ENCODE data around the gene PSME3IP1.
"Not testable (repeated sequence)": the region's sequence is repeated elsewhere in the genome, so short reads cannot be mapped to it uniquely, and the experiment has no call there.

PSME3IP1 gene

GRCh38 chr16:57196753-57197152, 10.9 kb upstream of the PSME3IP1 start:
- no peak for DNase-seq

GRCh38 chr16:57196286-57196685, 10.4 kb upstream of the PSME3IP1 start:
- DNase-seq, result no peak

- no peak for DNase-seq
Measured at GRCh38 chr16:57194512-57194911, 8.7 kb upstream of the PSME3IP1 start.

GRCh38 chr16:57192720-57193486, 7.1 kb upstream of the PSME3IP1 start:
- DNase-seq, result no peak

- no peak for DNase-seq
Measured at GRCh38 chr16:57192146-57192545, 6.3 kb upstream of the PSME3IP1 start.

- no peak for DNase-seq
Measured at GRCh38 chr16:57191056-57191571, 5.3 kb upstream of the PSME3IP1 start.

- DNase-seq, result no peak
Measured at GRCh38 chr16:57190136-57190535, 4.3 kb upstream of the PSME3IP1 start.

GRCh38 chr16:57189527-57189926, 3.7 kb upstream of the PSME3IP1 start:
- not testable (repeated sequence) for DNase-seq

- DNase-seq, result no peak
Measured at GRCh38 chr16:57188711-57189002, 2.8 kb upstream of the PSME3IP1 start.

GRCh38 chr16:57187902-57188710, 2.3 kb upstream of the PSME3IP1 start:
- not testable (repeated sequence) for DNase-seq

GRCh38 chr16:57186872-57187854, 1.3 kb upstream of the PSME3IP1 start:
- no peak for DNase-seq

- no peak for DNase-seq
Measured at GRCh38 chr16:57185446-57185944, 344 bp downstream of the PSME3IP1 start.

GRCh38 chr16:57184887-57185445, 873 bp downstream of the PSME3IP1 start:
- DNase-seq, result no peak

GRCh38 chr16:57184113-57184512, 1.7 kb downstream of the PSME3IP1 start:
- no peak for DNase-seq

GRCh38 chr16:57179215-57179828, 6.5 kb downstream of the PSME3IP1 start:
- no peak for DNase-seq

- DNase-seq, result no peak
Measured at GRCh38 chr16:57178793-57179212, 7.0 kb downstream of the PSME3IP1 start.

GRCh38 chr16:57178196-57178595, 7.6 kb downstream of the PSME3IP1 start:
- DNase-seq, result no peak

- no peak for DNase-seq
Measured at GRCh38 chr16:57175896-57176295, 9.9 kb downstream of the PSME3IP1 start.

- no peak for DNase-seq
Measured at GRCh38 chr16:57172721-57173290, 13.0 kb downstream of the PSME3IP1 start.

- DNase-seq, result no peak
Measured at GRCh38 chr16:57169327-57169726, 16.5 kb downstream of the PSME3IP1 start.

GRCh38 chr16:57167953-57168352, 17.9 kb downstream of the PSME3IP1 start:
- DNase-seq, result no peak

GRCh38 chr16:57167538-57167937, 18.3 kb downstream of the PSME3IP1 start:
- DNase-seq, result no peak
